AG20443 (cell line): Measurements from ENCODE around the gene KRTAP1-4.
A peak's percentile ranks its signal among the peaks of the same experiment; 100 is the strongest.
"Not testable (repeated sequence)": the region's sequence is repeated elsewhere in the genome, so short reads cannot be mapped to it uniquely, and the experiment has no call there.

ENCODE experiments used
- DNase-seq: peaks from one replicate; pipeline ENCODE4 v3.0.0; 2012; ENCODE audit warnings: low spot score, mixed read lengths

Gene KRTAP1-4

GRCh38 chr17:41046735-41047465 is 16.9 kb upstream of the KRTAP1-4 start, which contains the start of gene KRTAP2-1:
TSS of gene KRTAP2-1 (minus strand) at chr17:41047316. CDS start at chr17:41047267, 49 bp downstream.
- DNase-seq = not testable (repeated sequence)

- DNase-seq = no peak
Measured at GRCh38 chr17:41042953-41043352, 13.0 kb upstream of the KRTAP1-4 start.

- DNase-seq = peak; percentile 43
Measured at GRCh38 chr17:41040783-41041571, 11.0 kb upstream of the KRTAP1-4 start, which contains the start of gene KRTAP1-1. TSS of gene KRTAP1-1 (minus strand) at chr17:41041450. CDS start at chr17:41041397, 53 bp downstream.

GRCh38 chr17:41037853-41038350 is 7.9 kb upstream of the KRTAP1-4 start:
- DNase-seq = no peak

GRCh38 chr17:41034346-41034935 is 4.4 kb upstream of the KRTAP1-4 start, which contains the start of gene KRTAP1-3:
TSS of gene KRTAP1-3 (minus strand) at chr17:41034874. CDS start at chr17:41034821, 53 bp downstream.
- not testable (repeated sequence) for DNase-seq

GRCh38 chr17:41026715-41027471 is 3.1 kb downstream of the KRTAP1-4 start, which contains the start of gene KRTAP1-5:
TSS of gene KRTAP1-5 (minus strand) at chr17:41027208. CDS start at chr17:41027155, 53 bp downstream.
- peak; percentile 59 for DNase-seq

GRCh38 chr17:41024697-41025096 is 5.3 kb downstream of the KRTAP1-4 start:
- no peak for DNase-seq

- no peak for DNase-seq
Measured at GRCh38 chr17:41020336-41020735, 9.7 kb downstream of the KRTAP1-4 start.

GRCh38 chr17:41019415-41019814 is 10.6 kb downstream of the KRTAP1-4 start:
- no peak for DNase-seq

- no peak for DNase-seq
Measured at GRCh38 chr17:41018541-41018940, 11.5 kb downstream of the KRTAP1-4 start.

GRCh38 chr17:41016578-41017215 is 13.3 kb downstream of the KRTAP1-4 start:
- no peak for DNase-seq

- no peak for DNase-seq
Measured at GRCh38 chr17:41015454-41015853, 14.5 kb downstream of the KRTAP1-4 start.

- DNase-seq = peak; percentile 69
Measured at GRCh38 chr17:41013606-41014005, 16.4 kb downstream of the KRTAP1-4 start.

GRCh38 chr17:41013181-41013580 is 16.8 kb downstream of the KRTAP1-4 start:
- peak; percentile 19 for DNase-seq

- no peak for DNase-seq
Measured at GRCh38 chr17:41012326-41013120, 17.5 kb downstream of the KRTAP1-4 start.

- no peak for DNase-seq
Measured at GRCh38 chr17:41010441-41010840, 19.6 kb downstream of the KRTAP1-4 start.

GRCh38 chr17:41009936-41010335 is 20.1 kb downstream of the KRTAP1-4 start:
- DNase-seq = no peak

- no peak for DNase-seq
Measured at GRCh38 chr17:41009301-41009760, 20.7 kb downstream of the KRTAP1-4 start.

- no peak for DNase-seq
Measured at GRCh38 chr17:41008811-41009210, 21.2 kb downstream of the KRTAP1-4 start, which contains the start of gene KRTAP3-1. TSS of gene KRTAP3-1 (minus strand) at chr17:41009128. CDS start at chr17:41009074, 54 bp downstream.

- no peak for DNase-seq
Measured at GRCh38 chr17:41004397-41004796, 25.6 kb downstream of the KRTAP1-4 start.
